Endothelial cell of umbilical vein (primary cell): Measurements from ENCODE around the gene AEBP1. TPM values are rescaled to one million over a fixed set of nuclear protein-coding genes. Genes with fewer than 3 reads are reported as not detected.

ENCODE experiments used
- BruUV-seq: library from RNA; stranded (reverse); fragments of 400-500 nt; replicated peaks from 2 replicates; lab custom pipeline; 2021; lab: Mats Ljungman, UMichigan
- CTCF ChIA-PET: fragments of 300-600, 350-600 bp; sonication (Branson Sonifier 250); formaldehyde crosslinking; loops from one replicate; lab custom pipeline; 2021; ENCODE audit warnings: antibody characterized with exemption, inconsistent platforms; lab: Charles Lee
- POLR2A ChIA-PET: fragments of 300-600, 350-600 bp; sonication (Branson Sonifier 250); formaldehyde crosslinking; loops from one replicate; lab custom pipeline; 2021; ENCODE audit warnings: antibody characterized with exemption, inconsistent platforms; lab: Charles Lee
- DNase-seq: peaks from one replicate; pipeline ENCODE4 v3.0.0-alpha.2; 2011; ENCODE audit warnings: low read depth, low spot score
- FAIRE-seq: peaks from 2 replicates; lab custom pipeline; 2011; peaks lifted over from hg19 to GRCh38; lab: Jason Lieb, UNC
- H2AFZ ChIP-seq: 2 replicates; pipeline ENCODE4 v1.6.0; 2012; ENCODE audit warnings: low read depth, low read length, control low read depth, inconsistent platforms
- H3K27ac ChIP-seq: 2 replicates; pipeline ENCODE4 v1.5.1; 2011; ENCODE audit warnings: low read depth, mild to moderate bottlenecking, control low read depth, low read length, moderate library complexity; ENCODE audit not compliant: insufficient read depth
- H3K27me3 ChIP-seq, 2 experiments: 2 replicates each; pipeline versions ENCODE4 v1.6.0 to v1.6.1; 2011; ENCODE audit warnings: low read length in 2 of 2, mixed read lengths in 1 of 2; ENCODE audit not compliant: control insufficient read depth in 2 of 2, insufficient read depth in 2 of 2
- H3K36me3 ChIP-seq, 2 experiments: 2 replicates in 1 of 2; 3 replicates in 1 of 2; pipeline ENCODE4 v1.5.1; 2011; ENCODE audit warnings: low read length in 2 of 2, mild to moderate bottlenecking in 1 of 2, moderate library complexity in 1 of 2; ENCODE audit not compliant: control insufficient read depth in 2 of 2, insufficient read depth in 2 of 2; ENCODE audit errors: extremely low read depth in 1 of 2
- H3K4me1 ChIP-seq: 3 replicates; pipeline ENCODE4 v1.5.1; 2011; ENCODE audit warnings: mild to moderate bottlenecking, low read length; ENCODE audit not compliant: control insufficient read depth, insufficient read depth; ENCODE audit errors: extremely low read depth
- H3K4me2 ChIP-seq: 2 replicates; pipeline ENCODE4 v1.6.1; 2011; ENCODE audit warnings: low read length, control low read depth, mixed read lengths; ENCODE audit not compliant: insufficient read depth
- H3K4me3 ChIP-seq, 3 experiments: fragments of 200-600 bp in 1 of 3; sonication (generic), shearing (Covaris generic) in 1 of 3; replicated peaks in 1 of 3; 2 replicates each; pipeline ENCODE4 v1.5.1; 2011 to 2016; ENCODE audit warnings: control low read depth in 3 of 3, low read length in 3 of 3, mild to moderate bottlenecking in 2 of 3, inconsistent platforms in 1 of 3, low read depth in 1 of 3, moderate library complexity in 1 of 3; ENCODE audit not compliant: insufficient read depth in 1 of 3
- H3K79me2 ChIP-seq: 2 replicates; pipeline ENCODE4 v1.6.0; 2012; ENCODE audit warnings: low read length, inconsistent platforms; ENCODE audit not compliant: control insufficient read depth, insufficient read depth
- H3K9ac ChIP-seq: replicated peaks from 2 replicates; pipeline ENCODE3; 2011; ENCODE audit warnings: low read length, control low read depth; ENCODE audit not compliant: insufficient read depth; ENCODE audit errors: extremely low read depth
- H3K9me1 ChIP-seq: replicated peaks from 3 replicates; pipeline ENCODE4 v1.6.0; 2011; ENCODE audit warnings: mild to moderate bottlenecking, low read length; ENCODE audit not compliant: control insufficient read depth, insufficient read depth; ENCODE audit errors: extremely low read depth
- H3K9me3 ChIP-seq: replicated peaks from 2 replicates; pipeline ENCODE4 v1.5.1; 2012; ENCODE audit warnings: low read length, inconsistent platforms; ENCODE audit not compliant: control insufficient read depth, insufficient read depth
- H4K20me1 ChIP-seq: replicated peaks from 2 replicates; pipeline ENCODE3; 2011; ENCODE audit warnings: mild to moderate bottlenecking, low read length; ENCODE audit not compliant: control insufficient read depth, insufficient read depth; ENCODE audit errors: extremely low read depth
- EZH2 ChIP-seq: IDR thresholded peaks from 2 replicates; pipeline ENCODE4 v1.6.1; 2012; ENCODE audit warnings: borderline replicate concordance, low read depth, mild to moderate bottlenecking, moderate library complexity, low read length, inconsistent platforms; ENCODE audit not compliant: severe bottlenecking
- FOS ChIP-seq: IDR thresholded peaks from 2 replicates; pipeline ENCODE4 v1.6.1; 2011; ENCODE audit warnings: mild to moderate bottlenecking, low read length, moderate library complexity, borderline replicate concordance; ENCODE audit not compliant: insufficient read depth
- GATA2 ChIP-seq: IDR thresholded peaks from 2 replicates; pipeline ENCODE4 v1.7.0; 2011; ENCODE audit warnings: low read depth, mild to moderate bottlenecking, moderate library complexity, mixed read lengths, low read length; ENCODE audit not compliant: insufficient read length, insufficient read depth
- JUN ChIP-seq: IDR thresholded peaks from 2 replicates; pipeline ENCODE4 v1.6.1; 2011; ENCODE audit warnings: borderline replicate concordance, low read depth; ENCODE audit not compliant: insufficient read length, insufficient read depth
- MYC ChIP-seq: IDR thresholded peaks from one replicate; pipeline ENCODE4 v1.6.1; 2011; ENCODE audit warnings: mild to moderate bottlenecking, low read depth, low read length
- POLR2A ChIP-seq: IDR thresholded peaks from 2 replicates; pipeline ENCODE4 v1.6.1; 2012; ENCODE audit warnings: low read depth, mild to moderate bottlenecking, control low read depth, low read length
- POLR2AphosphoS5 ChIP-seq: IDR thresholded peaks from 2 replicates; pipeline ENCODE4 v1.6.1; 2012; ENCODE audit warnings: low read depth, mild to moderate bottlenecking, control low read depth, low read length, moderate library complexity; ENCODE audit not compliant: insufficient read depth
- dilution Hi-C: fragments of 300-500 bp; cut with MboI; formaldehyde crosslinking; loops from one replicate; pipeline ENCODE4 v1.15.0; 2019; ENCODE audit warnings: low sequenced_read_pairs; ENCODE audit not compliant: extremely low pct_ligation_motif_present
- intact Hi-C: fragments of 100-400 bp; cut with micrococcal nuclease; formaldehyde crosslinking; loops from one replicate; pipeline ENCODE4 v1.10.0; 2022
- polyA plus RNA-seq, 4 experiments: library from polyadenylated mRNA; depleted of rRNA in 3 of 4; stranded (reverse) in 3 of 4; unstranded in 1 of 4; fragments of >200 nt; gene quantifications; 2 replicates each; pipeline versions ENCODE4 v1.2.1 to v1.2.3, GENCODE V29; 2011 to 2012; ENCODE audit warnings: missing spikeins in 1 of 4
- total RNA-seq: library from RNA; stranded (reverse); gene quantifications from 2 replicates; pipeline ENCODE4 v1.2.3, GENCODE V29; 2021
- TF ChIP-seq, protein P1 (sequence below): IDR thresholded peaks from 2 replicates; pipeline ENCODE4 v1.6.1; 2011; ENCODE audit not compliant: insufficient read depth, insufficient read length
- TF ChIP-seq, protein P2 (sequence below), 2 donors: IDR thresholded peaks; 1 replicate in 1 of 2; 2 replicates in 1 of 2; pipeline ENCODE4 v1.5.1; 2011; ENCODE audit warnings: low read length in 2 of 2, mild to moderate bottlenecking in 2 of 2, moderate library complexity in 2 of 2, control low read depth in 1 of 2, inconsistent platforms in 1 of 2, low read depth in 1 of 2; ENCODE audit not compliant: insufficient read depth in 1 of 2; ENCODE audit errors: extremely low read depth in 1 of 2

AEBP1 gene
- total and polyA plus RNA-seq, 2 donors (not counting 3 experiments of a cell fraction or from before 2014, with no cell fraction given): 20.6 to 48.0 TPM

DNA sequence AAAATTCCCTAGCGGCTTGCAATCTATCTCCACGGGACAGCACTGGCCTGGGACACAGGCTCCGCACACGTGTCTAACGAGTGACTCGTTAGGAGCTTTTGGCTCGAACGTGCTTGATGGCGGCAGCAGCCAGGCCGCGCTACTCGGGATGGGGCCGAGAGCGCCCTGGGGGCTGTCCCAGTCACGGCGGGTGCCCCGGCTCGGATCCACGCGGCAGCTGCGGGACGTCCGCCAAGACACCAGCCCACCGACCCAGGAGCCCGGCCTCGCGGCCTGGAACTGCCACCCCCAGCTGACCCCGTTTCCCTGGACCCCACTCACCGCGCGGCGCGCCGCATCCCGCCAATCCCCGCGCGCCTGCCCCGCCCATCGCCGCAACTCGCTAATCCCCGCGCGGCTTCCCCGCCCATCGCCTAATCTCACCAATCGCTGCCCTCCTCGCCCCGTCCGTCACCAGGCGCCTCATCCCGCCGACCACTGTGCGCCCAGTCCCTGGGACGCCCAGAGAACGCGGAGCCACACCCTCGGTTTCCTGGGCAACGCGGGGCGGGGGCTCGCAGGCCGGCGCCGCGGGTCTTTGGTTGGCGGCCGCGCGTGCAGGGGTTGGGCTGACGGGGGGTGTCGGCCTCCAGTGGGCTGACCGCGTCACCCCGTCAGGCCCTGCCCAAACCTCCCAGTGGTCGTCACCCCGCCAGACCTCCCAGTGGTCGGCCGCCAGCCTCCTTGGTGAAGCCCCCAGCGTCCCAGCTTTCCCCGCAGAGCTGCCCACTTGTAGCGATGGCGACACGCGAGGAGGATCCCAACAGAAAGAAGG, 19.3 kb downstream of the AEBP1 start, which contains the start of gene POLD2:
Gene POLD2 (minus strand): TSS at position 359 of the 814 bp plus-strand sequence. CDS start 1,495 bp downstream, outside the sequence.
- H3K4me2 ChIP-seq: peak within 1 kb of the TSS; percentile 92
- TF ChIP-seq GATA2 (no peak), MYC (no peak), FOS (no peak), JUN (no peak), POLR2A (peak; percentile 40), EZH2 (no peak), POLR2AphosphoS5 (peak; percentile 66)
- TF ChIP-seq, protein P1, sequence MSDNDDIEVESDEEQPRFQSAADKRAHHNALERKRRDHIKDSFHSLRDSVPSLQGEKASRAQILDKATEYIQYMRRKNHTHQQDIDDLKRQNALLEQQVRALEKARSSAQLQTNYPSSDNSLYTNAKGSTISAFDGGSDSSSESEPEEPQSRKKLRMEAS: peak; percentile 85
- TF ChIP-seq, protein P2, sequence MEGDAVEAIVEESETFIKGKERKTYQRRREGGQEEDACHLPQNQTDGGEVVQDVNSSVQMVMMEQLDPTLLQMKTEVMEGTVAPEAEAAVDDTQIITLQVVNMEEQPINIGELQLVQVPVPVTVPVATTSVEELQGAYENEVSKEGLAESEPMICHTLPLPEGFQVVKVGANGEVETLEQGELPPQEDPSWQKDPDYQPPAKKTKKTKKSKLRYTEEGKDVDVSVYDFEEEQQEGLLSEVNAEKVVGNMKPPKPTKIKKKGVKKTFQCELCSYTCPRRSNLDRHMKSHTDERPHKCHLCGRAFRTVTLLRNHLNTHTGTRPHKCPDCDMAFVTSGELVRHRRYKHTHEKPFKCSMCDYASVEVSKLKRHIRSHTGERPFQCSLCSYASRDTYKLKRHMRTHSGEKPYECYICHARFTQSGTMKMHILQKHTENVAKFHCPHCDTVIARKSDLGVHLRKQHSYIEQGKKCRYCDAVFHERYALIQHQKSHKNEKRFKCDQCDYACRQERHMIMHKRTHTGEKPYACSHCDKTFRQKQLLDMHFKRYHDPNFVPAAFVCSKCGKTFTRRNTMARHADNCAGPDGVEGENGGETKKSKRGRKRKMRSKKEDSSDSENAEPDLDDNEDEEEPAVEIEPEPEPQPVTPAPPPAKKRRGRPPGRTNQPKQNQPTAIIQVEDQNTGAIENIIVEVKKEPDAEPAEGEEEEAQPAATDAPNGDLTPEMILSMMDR (IDR thresholded peaks at IDR 0.05; ENCODE audit: extremely low read depth in 1 of 2, insufficient read depth in 1 of 2, low read depth in 1 of 2, low read length in 2 of 2): no peak
- H4K20me1 ChIP-seq: no peaks in the 10 kb centered on the region
- H3K27me3 ChIP-seq: peaks cover 0 to under 1% of the 10 kb centered on the region in 2 experiments
- intact Hi-C loops: loop anchor here (1.0 to 2.0 kb wide), 4 partner anchors 19 to 73 kb away; partner anchors contain the start of genes AEBP1 and POLM
- ChIA-PET CTCF (interaction anchor here (0.7 to 2.1 kb wide), 15 partner anchors 8 to 103 kb away, joined by 3 to 30 read pairs (median 3); partner anchors contain the start of gene AEBP1), POLR2A (interaction anchor here (0.7 kb wide), 1 partner anchor 19 kb away, joined by 3 read pairs; no protein-coding TSS in a partner anchor)
- H3K36me3 ChIP-seq: peaks cover 0 to 3% of the 10 kb centered on the region in 2 experiments
- H3K79me2 ChIP-seq: peaks cover 25% of the 10 kb centered on the region
- peaks cover 14% of the 10 kb centered on the region for H3K4me1 ChIP-seq
- dilution Hi-C loops: no loop called here
- DNase-seq: peak; percentile 98
- H3K4me3 ChIP-seq: peak within 1 kb of the TSS; percentile 69 to 84 (median 79)
- no peaks in the 10 kb centered on the region for H3K9me3 ChIP-seq
- peak within 1 kb of the TSS; percentile 94 for H2AFZ ChIP-seq
- FAIRE-seq: peak; percentile 98
- H3K9me1 ChIP-seq: no peaks in the 10 kb centered on the region
- H3K9ac ChIP-seq: peak within 1 kb of the TSS; percentile 67
- peak within 1 kb of the TSS; percentile 53 for H3K27ac ChIP-seq
- BruUV-seq: no TSS peak
